Activated naive CD8-positive, alpha-beta T cell treated with anti-CD3 and anti-CD28 coated beads for 36 hours (primary cell): ENCODE data around the gene RAG1. TPM values are rescaled to one million over a fixed set of nuclear protein-coding genes. Genes with fewer than 3 reads are reported as not detected.
A peak's percentile ranks its signal among the peaks of the same experiment; 100 is the strongest.

Experiments
- DNase-seq: peaks from one replicate; pipeline ENCODE4 v3.0.0; 2021
- H3K27ac Mint-ChIP-seq: one replicate; pipeline ENCODE4 v1.8.0; 2022; ENCODE audit warnings: mild to moderate bottlenecking, moderate library complexity, mixed read lengths
- H3K27me3 Mint-ChIP-seq: one replicate; pipeline ENCODE4 v1.8.0; 2022; ENCODE audit warnings: mild to moderate bottlenecking, mixed read lengths
- H3K36me3 Mint-ChIP-seq: one replicate; pipeline ENCODE4 v1.8.0; 2021; ENCODE audit warnings: mild to moderate bottlenecking, mixed read lengths
- H3K4me1 Mint-ChIP-seq: one replicate; pipeline ENCODE4 v1.8.0; 2021; ENCODE audit warnings: mixed read lengths
- H3K4me3 Mint-ChIP-seq: one replicate; pipeline ENCODE4 v1.8.0; 2022; ENCODE audit warnings: mild to moderate bottlenecking, moderate library complexity, mixed read lengths
- H3K9me3 Mint-ChIP-seq: one replicate; pipeline ENCODE4 v1.8.0; 2022; ENCODE audit warnings: mixed read lengths
- total RNA-seq, 2 experiments: library from RNA; stranded (reverse); gene quantifications; one replicate each; pipeline ENCODE4 v1.2.3, GENCODE V29; 2021

RAG1 gene
- total RNA-seq, 2 experiments from 2014 or later, result 0.38 to 0.43 TPM

GRCh38 chr11:36577373-36577772 is 9.6 kb downstream of the RAG1 start:
- Mint-ChIP-seq H3K27ac (no peak overlapping the region), H3K9me3 (no peaks in the 10 kb centered on the region), H3K4me3 (no peak overlapping the region), H3K27me3 (peaks cover 13% of the 10 kb centered on the region), H3K36me3 (no peaks in the 10 kb centered on the region), H3K4me1 (no peaks in the 10 kb centered on the region)
- no peak for DNase-seq

GRCh38 chr11:36577859-36578258 is 10.1 kb downstream of the RAG1 start:
- Mint-ChIP-seq H3K27ac (no peak overlapping the region), H3K4me1 (no peaks in the 10 kb centered on the region), H3K27me3 (peaks cover 8% of the 10 kb centered on the region), H3K4me3 (no peak overlapping the region), H3K9me3 (no peaks in the 10 kb centered on the region), H3K36me3 (no peaks in the 10 kb centered on the region)
- no peak for DNase-seq

GRCh38 chr11:36578458-36578857 is 10.7 kb downstream of the RAG1 start:
- no peak overlapping the region for H3K4me3 Mint-ChIP-seq
- no peaks in the 10 kb centered on the region for H3K9me3 Mint-ChIP-seq
- peaks cover 7% of the 10 kb centered on the region for H3K27me3 Mint-ChIP-seq
- H3K36me3 Mint-ChIP-seq, result no peaks in the 10 kb centered on the region
- DNase-seq, result no peak
- H3K27ac Mint-ChIP-seq, result no peak overlapping the region
- H3K4me1 Mint-ChIP-seq, result no peaks in the 10 kb centered on the region

GRCh38 chr11:36581536-36581935 is 13.7 kb downstream of the RAG1 start:
- Mint-ChIP-seq H3K27ac (no peak overlapping the region), H3K27me3 (peaks cover 4% of the 10 kb centered on the region), H3K36me3 (no peaks in the 10 kb centered on the region), H3K9me3 (no peaks in the 10 kb centered on the region), H3K4me3 (no peak overlapping the region), H3K4me1 (no peaks in the 10 kb centered on the region)
- DNase-seq, result no peak

GRCh38 chr11:36583667-36584066 is 15.9 kb downstream of the RAG1 start:
- H3K9me3 Mint-ChIP-seq, result no peaks in the 10 kb centered on the region
- no peaks in the 10 kb centered on the region for H3K4me1 Mint-ChIP-seq

GRCh38 chr11:36586543-36586942 is 18.7 kb downstream of the RAG1 start:
- no peak for DNase-seq
- Mint-ChIP-seq H3K27ac (no peak overlapping the region), H3K27me3 (peaks cover 15% of the 10 kb centered on the region), H3K4me1 (no peaks in the 10 kb centered on the region), H3K9me3 (no peaks in the 10 kb centered on the region), H3K4me3 (no peak overlapping the region), H3K36me3 (no peaks in the 10 kb centered on the region)

More at GRCh38 chr11:36583667-36584066, 15.9 kb downstream of the RAG1 start:
- no peak for DNase-seq
- Mint-ChIP-seq H3K36me3 (no peaks in the 10 kb centered on the region), H3K27me3 (peaks cover 5% of the 10 kb centered on the region), H3K4me3 (no peak overlapping the region), H3K27ac (no peak overlapping the region)

GRCh38 chr11:36588099-36588498 is 20.3 kb downstream of the RAG1 start:
- H3K4me3 Mint-ChIP-seq, result no peak overlapping the region
- no peak for DNase-seq
- no peaks in the 10 kb centered on the region for H3K9me3 Mint-ChIP-seq
- H3K4me1 Mint-ChIP-seq, result no peaks in the 10 kb centered on the region
- no peak overlapping the region for H3K27ac Mint-ChIP-seq
- no peaks in the 10 kb centered on the region for H3K36me3 Mint-ChIP-seq
- peaks cover 24% of the 10 kb centered on the region for H3K27me3 Mint-ChIP-seq

GRCh38 chr11:36590513-36590912 is 22.7 kb downstream of the RAG1 start:
- Mint-ChIP-seq H3K27me3 (peaks cover 46% of the 10 kb centered on the region), H3K4me1 (peaks cover 5% of the 10 kb centered on the region), H3K36me3 (no peaks in the 10 kb centered on the region), H3K27ac (no peak overlapping the region), H3K4me3 (no peak overlapping the region), H3K9me3 (no peaks in the 10 kb centered on the region)
- no peak for DNase-seq

GRCh38 chr11:36591433-36591832 is 23.6 kb downstream of the RAG1 start:
- peaks cover 53% of the 10 kb centered on the region for H3K27me3 Mint-ChIP-seq
- H3K9me3 Mint-ChIP-seq, result no peaks in the 10 kb centered on the region
- H3K4me1 Mint-ChIP-seq, result peaks cover 5% of the 10 kb centered on the region
- no peaks in the 10 kb centered on the region for H3K36me3 Mint-ChIP-seq
- H3K4me3 Mint-ChIP-seq, result no peak overlapping the region
- DNase-seq, result no peak
- no peak overlapping the region for H3K27ac Mint-ChIP-seq

GRCh38 chr11:36594316-36594989 is 26.6 kb downstream of the RAG1 start, which contains the start of gene IFTAP:
IFTAP (plus strand) TSS chr11:36594502; CDS start chr11:36610104, 15,602 bp downstream.
- H3K36me3 Mint-ChIP-seq, result no peaks in the 10 kb centered on the region
- peak within 1 kb of the TSS; percentile 96 for H3K4me3 Mint-ChIP-seq
- H3K27me3 Mint-ChIP-seq, result peaks cover 51% of the 10 kb centered on the region
- DNase-seq, result peak; percentile 42
- H3K4me1 Mint-ChIP-seq, result peaks cover 5% of the 10 kb centered on the region
- no peaks in the 10 kb centered on the region for H3K9me3 Mint-ChIP-seq
- peak within 1 kb of the TSS; percentile 74 for H3K27ac Mint-ChIP-seq

- Mint-ChIP-seq H3K36me3 (no peaks in the 10 kb centered on the region), H3K9me3 (no peaks in the 10 kb centered on the region), H3K27ac (no peak overlapping the region), H3K4me3 (no peak overlapping the region), H3K27me3 (peaks cover 42% of the 10 kb centered on the region), H3K4me1 (peaks cover 5% of the 10 kb centered on the region)
- DNase-seq, result no peak
These were observed 29.1 kb downstream of the RAG1 start for GRCh38 chr11:36596880-36597279.

- no peak within 1 kb of the TSS for H3K4me3 Mint-ChIP-seq
These were observed 30.2 kb downstream of the RAG1 start, which contains the start of gene RAG2 for GRCh38 chr11:36598051-36598450. RAG2 (minus strand) TSS chr11:36598236; CDS start chr11:36594168, 4,068 bp downstream.

GRCh38 chr11:36600180-36600579 is 32.4 kb downstream of the RAG1 start:
- no peak for DNase-seq
- Mint-ChIP-seq H3K4me3 (no peak overlapping the region), H3K9me3 (no peaks in the 10 kb centered on the region), H3K4me1 (no peaks in the 10 kb centered on the region), H3K27ac (no peak overlapping the region), H3K36me3 (no peaks in the 10 kb centered on the region), H3K27me3 (peaks cover 29% of the 10 kb centered on the region)

More at GRCh38 chr11:36598051-36598450, 30.2 kb downstream of the RAG1 start, which contains the start of gene RAG2:
- Mint-ChIP-seq H3K36me3 (no peaks in the 10 kb centered on the region), H3K9me3 (no peaks in the 10 kb centered on the region), H3K27ac (no peak within 1 kb of the TSS), H3K27me3 (peaks cover 43% of the 10 kb centered on the region), H3K4me1 (peaks cover 5% of the 10 kb centered on the region)
- DNase-seq, result no peak

GRCh38 chr11:36601155-36601554 is 33.3 kb downstream of the RAG1 start:
- no peak overlapping the region for H3K4me3 Mint-ChIP-seq
- no peak for DNase-seq
- H3K36me3 Mint-ChIP-seq, result no peaks in the 10 kb centered on the region
- H3K4me1 Mint-ChIP-seq, result no peaks in the 10 kb centered on the region
- peaks cover 22% of the 10 kb centered on the region for H3K27me3 Mint-ChIP-seq
- H3K27ac Mint-ChIP-seq, result no peak overlapping the region
- no peaks in the 10 kb centered on the region for H3K9me3 Mint-ChIP-seq

GRCh38 chr11:36602135-36602534 is 34.3 kb downstream of the RAG1 start:
- Mint-ChIP-seq H3K27me3 (peaks cover 21% of the 10 kb centered on the region), H3K36me3 (no peaks in the 10 kb centered on the region), H3K27ac (no peak overlapping the region), H3K4me1 (no peaks in the 10 kb centered on the region), H3K4me3 (no peak overlapping the region), H3K9me3 (no peaks in the 10 kb centered on the region)
- DNase-seq, result no peak
